ENCODE data around the gene USP12. TPM values are rescaled to one million over a fixed set of nuclear protein-coding genes. Genes with fewer than 3 reads are reported as not detected.
"Not testable (repeated sequence)": the region's sequence is repeated elsewhere in the genome, so short reads cannot be mapped to it uniquely, and the experiment has no call there.

Gene USP12
- total RNA-seq, 1 donor: 52.4 TPM

DNA sequence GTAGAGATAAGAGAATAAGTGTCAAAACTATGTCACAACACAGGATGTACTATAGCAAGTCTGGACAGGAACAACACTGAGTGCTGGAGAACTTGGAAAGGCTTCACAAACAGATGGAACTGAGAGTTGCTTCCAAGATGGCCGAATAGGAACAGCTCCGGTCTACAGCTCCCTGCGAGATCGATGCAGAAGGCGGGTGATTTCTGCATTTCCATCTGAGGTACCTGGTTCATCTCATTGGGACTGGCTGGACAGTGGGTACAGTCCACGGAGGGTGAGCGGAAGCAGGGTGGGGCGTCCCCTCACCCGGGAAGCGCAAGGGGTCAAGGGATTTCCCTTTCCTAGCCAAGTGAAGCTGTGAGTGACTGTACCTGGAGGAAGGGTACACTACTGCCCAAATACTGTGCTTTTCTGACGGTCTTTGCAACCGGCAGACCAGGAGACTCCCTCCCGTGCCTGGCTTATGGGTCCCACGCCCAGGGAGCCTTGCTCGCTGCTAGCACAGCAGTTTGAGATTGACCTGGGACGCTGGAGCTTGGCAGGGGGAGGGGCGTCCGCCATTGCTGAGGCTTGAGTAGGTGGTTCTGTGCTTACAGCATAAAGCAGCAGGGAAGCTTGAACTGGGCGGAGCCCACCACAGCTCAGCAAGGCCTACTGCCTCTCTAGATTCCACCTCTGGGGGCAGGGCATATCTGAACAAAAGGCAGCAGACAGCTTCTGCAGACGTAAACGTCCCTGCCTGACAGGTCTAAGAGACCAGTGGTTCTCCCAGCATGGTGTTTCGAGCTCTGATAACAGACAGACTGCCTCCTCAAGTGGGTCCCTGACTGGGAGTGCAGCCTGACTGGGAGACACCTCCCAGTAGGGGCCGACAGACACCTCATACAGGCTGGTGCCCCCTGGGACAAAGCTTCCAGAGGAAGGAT, 46.0 kb downstream of the USP12 start:
- no peaks in the 10 kb centered on the region for H3K27me3 ChIP-seq (ENCODE audit: insufficient read depth, low read length)
- no peak overlapping the region for H3K4me3 ChIP-seq (ENCODE audit: low read length)
- H3K4me1 ChIP-seq (ENCODE audit: insufficient read depth, low read length): peaks cover 5% of the 10 kb centered on the region
- H3K9me3 ChIP-seq (ENCODE audit: low read depth, low read length): peaks cover 18% of the 10 kb centered on the region

GRCh38 chr13:27124571-27124970, 47.0 kb downstream of the USP12 start:
- H3K4me1 ChIP-seq (ENCODE audit: insufficient read depth, low read length): peaks cover 3% of the 10 kb centered on the region

GRCh38 chr13:27123445-27123844, 48.2 kb downstream of the USP12 start:
- not testable (repeated sequence) for H3K4me3 ChIP-seq (ENCODE audit: low read length); H3K27me3 ChIP-seq (ENCODE audit: insufficient read depth, low read length); H3K4me1 ChIP-seq (ENCODE audit: insufficient read depth, low read length)
- H3K9me3 ChIP-seq (ENCODE audit: low read depth, low read length): peaks cover 13% of the 10 kb centered on the region

More at GRCh38 chr13:27124571-27124970, 47.0 kb downstream of the USP12 start:
- H3K27me3 ChIP-seq (ENCODE audit: insufficient read depth, low read length): no peaks in the 10 kb centered on the region
- no peak overlapping the region for H3K4me3 ChIP-seq (ENCODE audit: low read length)
- peaks cover 13% of the 10 kb centered on the region for H3K9me3 ChIP-seq (ENCODE audit: low read depth, low read length)

DNA sequence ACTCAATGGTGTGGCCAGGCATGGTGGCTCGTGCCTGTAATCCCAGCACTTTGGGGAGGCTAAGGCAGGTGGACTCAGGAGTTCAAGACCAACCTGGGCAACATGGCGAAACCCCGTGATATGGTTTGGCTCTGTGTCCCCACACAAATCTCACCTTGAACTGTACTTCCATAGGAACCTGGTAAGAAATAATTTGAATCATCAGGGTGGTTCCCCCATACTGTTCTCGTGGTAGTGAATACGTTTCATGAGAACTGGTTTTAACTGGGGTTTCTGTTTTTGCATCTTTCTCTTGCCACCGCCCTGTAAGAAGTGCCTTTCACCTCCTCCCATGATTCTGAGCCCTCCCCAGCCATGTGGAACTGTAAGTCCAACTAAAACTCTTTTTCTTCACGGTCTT, 49.6 kb downstream of the USP12 start:
- Histone ChIP-seq H3K9me3 (ENCODE audit: low read depth, low read length) (peaks cover 13% of the 10 kb centered on the region), H3K27me3 (ENCODE audit: insufficient read depth, low read length) (no peaks in the 10 kb centered on the region), H3K4me3 (ENCODE audit: low read length) (no peak overlapping the region), H3K4me1 (ENCODE audit: insufficient read depth, low read length) (peaks cover 3% of the 10 kb centered on the region)

DNA sequence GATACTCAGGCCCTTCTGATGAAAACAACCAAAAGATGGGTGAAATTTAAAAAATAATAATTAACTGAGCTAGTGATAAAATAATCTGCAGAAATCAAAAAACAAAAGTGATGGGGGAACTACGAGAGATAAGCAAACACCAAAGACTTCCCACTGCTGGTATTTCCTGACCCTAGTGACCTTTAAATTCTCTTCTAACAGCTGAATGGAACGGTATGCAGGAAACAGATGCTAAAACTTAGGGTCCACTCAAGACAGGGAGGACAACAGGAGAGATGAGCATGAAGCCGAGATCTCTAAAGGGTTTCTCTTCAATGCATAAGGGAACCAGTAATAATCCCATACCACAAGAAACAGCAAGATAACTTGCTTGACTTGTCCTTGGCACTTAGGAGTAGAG, 50.8 kb downstream of the USP12 start:
- Histone ChIP-seq H3K4me3 (ENCODE audit: low read length) (no peak overlapping the region), H3K9me3 (ENCODE audit: low read depth, low read length) (peaks cover 13% of the 10 kb centered on the region), H3K4me1 (ENCODE audit: insufficient read depth, low read length) (no peaks in the 10 kb centered on the region), H3K27me3 (ENCODE audit: insufficient read depth, low read length) (no peaks in the 10 kb centered on the region)

- peaks cover 13% of the 10 kb centered on the region for H3K9me3 ChIP-seq (ENCODE audit: low read depth, low read length)
- H3K27me3 ChIP-seq (ENCODE audit: insufficient read depth, low read length): no peaks in the 10 kb centered on the region
- no peak overlapping the region for H3K4me3 ChIP-seq (ENCODE audit: low read length)
- H3K4me1 ChIP-seq (ENCODE audit: insufficient read depth, low read length): no peaks in the 10 kb centered on the region
Observed at GRCh38 chr13:27120011-27120410, 51.6 kb downstream of the USP12 start.

GRCh38 chr13:27118428-27119054, 53.1 kb downstream of the USP12 start:
- Histone ChIP-seq H3K4me1 (ENCODE audit: insufficient read depth, low read length) (no peaks in the 10 kb centered on the region), H3K9me3 (ENCODE audit: low read depth, low read length) (no peaks in the 10 kb centered on the region), H3K4me3 (ENCODE audit: low read length) (no peak overlapping the region), H3K27me3 (ENCODE audit: insufficient read depth, low read length) (no peaks in the 10 kb centered on the region)

DNA sequence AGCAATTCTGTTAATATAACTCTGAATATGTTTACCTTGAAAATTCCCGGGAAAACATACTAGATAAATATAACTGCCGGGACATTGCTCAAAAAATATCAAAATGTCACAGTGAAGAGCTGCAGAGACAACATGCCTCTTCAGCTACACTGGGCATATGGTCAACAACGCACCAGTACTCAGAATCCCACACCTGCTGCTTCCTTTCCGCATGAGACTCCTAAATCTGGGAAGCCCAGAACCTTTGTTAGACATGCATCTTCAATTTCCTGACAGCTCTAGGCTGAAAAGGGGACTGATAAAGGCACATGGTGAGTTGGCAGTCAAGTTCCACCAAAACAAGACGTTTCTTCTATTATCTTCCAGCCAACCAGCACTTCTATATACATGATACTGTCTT, 53.7 kb downstream of the USP12 start:
- Histone ChIP-seq H3K4me1 (ENCODE audit: insufficient read depth, low read length) (no peaks in the 10 kb centered on the region), H3K27me3 (ENCODE audit: insufficient read depth, low read length) (no peaks in the 10 kb centered on the region), H3K4me3 (ENCODE audit: low read length) (no peak overlapping the region), H3K9me3 (ENCODE audit: low read depth, low read length) (no peaks in the 10 kb centered on the region)

GRCh38 chr13:27117158-27117557, 54.5 kb downstream of the USP12 start:
- no peaks in the 10 kb centered on the region for H3K9me3 ChIP-seq (ENCODE audit: low read depth, low read length)
- H3K4me3 ChIP-seq (ENCODE audit: low read length): no peak overlapping the region
- H3K27me3 ChIP-seq (ENCODE audit: insufficient read depth, low read length): no peaks in the 10 kb centered on the region
- H3K4me1 ChIP-seq (ENCODE audit: insufficient read depth, low read length): no peaks in the 10 kb centered on the region

DNA sequence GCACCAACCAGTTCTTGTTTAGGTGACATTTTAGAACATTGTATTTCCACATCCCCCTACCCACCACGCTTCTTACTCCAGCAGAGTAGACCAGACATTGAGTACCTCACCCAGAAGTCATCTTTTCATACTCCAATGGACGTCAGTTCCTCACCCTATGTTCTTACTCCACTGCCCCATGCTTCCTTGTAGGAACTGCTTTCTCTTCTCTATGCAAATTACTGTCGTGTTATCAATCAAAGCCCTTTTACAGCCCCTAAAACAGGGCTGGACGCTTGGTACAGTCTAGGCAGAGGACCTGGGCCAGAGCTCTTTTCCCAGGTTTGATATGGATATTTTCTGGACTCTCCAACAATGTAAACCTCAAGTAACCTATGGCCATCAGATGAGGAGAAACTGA, 58.2 kb downstream of the USP12 start:
- Histone ChIP-seq H3K4me1 (ENCODE audit: insufficient read depth, low read length) (no peaks in the 10 kb centered on the region), H3K27me3 (ENCODE audit: insufficient read depth, low read length) (no peaks in the 10 kb centered on the region), H3K9me3 (ENCODE audit: low read depth, low read length) (no peaks in the 10 kb centered on the region), H3K4me3 (ENCODE audit: low read length) (no peak overlapping the region)

- Histone ChIP-seq H3K9me3 (ENCODE audit: low read depth, low read length) (no peaks in the 10 kb centered on the region), H3K4me3 (ENCODE audit: low read length) (no peak overlapping the region), H3K27me3 (ENCODE audit: insufficient read depth, low read length) (no peaks in the 10 kb centered on the region), H3K4me1 (ENCODE audit: insufficient read depth, low read length) (no peaks in the 10 kb centered on the region)
Observed at GRCh38 chr13:27112006-27112405, 59.6 kb downstream of the USP12 start.

GRCh38 chr13:27110056-27110746, 61.4 kb downstream of the USP12 start:
- Histone ChIP-seq H3K27me3 (ENCODE audit: insufficient read depth, low read length) (no peaks in the 10 kb centered on the region), H3K4me1 (ENCODE audit: insufficient read depth, low read length) (no peaks in the 10 kb centered on the region), H3K9me3 (ENCODE audit: low read depth, low read length) (no peaks in the 10 kb centered on the region)

DNA sequence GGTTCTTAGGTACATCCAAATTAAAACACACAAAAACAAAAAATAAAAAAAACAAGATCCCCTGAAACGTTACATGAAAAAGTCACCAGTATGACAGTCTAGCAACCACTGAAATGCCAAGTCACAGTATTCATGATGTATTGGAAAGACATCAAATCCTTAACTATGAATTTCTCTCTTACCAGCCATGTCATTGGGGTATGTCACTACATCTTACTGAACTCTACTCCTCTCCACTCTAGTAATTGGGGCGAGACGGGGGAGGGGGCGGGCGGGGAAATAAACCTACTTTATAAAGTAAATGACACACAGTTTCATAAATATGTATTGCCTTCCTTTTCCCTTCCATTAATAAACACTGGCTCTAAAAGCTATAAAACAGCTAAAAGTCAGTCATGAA, 65.5 kb downstream of the USP12 start:
- Histone ChIP-seq H3K4me1 (ENCODE audit: insufficient read depth, low read length) (no peaks in the 10 kb centered on the region), H3K27me3 (ENCODE audit: insufficient read depth, low read length) (no peaks in the 10 kb centered on the region), H3K9me3 (ENCODE audit: low read depth, low read length) (no peaks in the 10 kb centered on the region)

More at GRCh38 chr13:27110056-27110746, 61.4 kb downstream of the USP12 start:
- no peak overlapping the region for H3K4me3 ChIP-seq (ENCODE audit: low read length)

DNA sequence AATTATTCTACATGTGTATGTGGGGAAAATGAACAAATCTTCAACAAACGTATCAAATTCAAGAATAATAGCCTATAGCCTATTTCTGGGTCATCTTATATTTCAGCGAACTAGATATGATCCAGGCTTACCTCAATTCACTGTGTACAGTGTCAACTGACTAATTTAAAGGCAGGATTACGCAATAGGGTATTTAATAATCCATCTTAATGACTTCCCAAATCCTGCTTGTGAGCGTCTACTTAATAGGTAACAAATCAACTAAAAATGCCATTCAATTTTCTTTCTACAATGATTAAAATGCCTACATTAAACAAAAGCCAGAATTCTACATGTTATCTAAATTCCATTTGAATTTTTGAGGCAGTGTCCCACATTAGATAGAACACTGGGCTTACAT, 67.0 kb downstream of the USP12 start:
- Histone ChIP-seq H3K4me1 (ENCODE audit: insufficient read depth, low read length) (no peaks in the 10 kb centered on the region), H3K4me3 (ENCODE audit: low read length) (no peak overlapping the region), H3K9me3 (ENCODE audit: low read depth, low read length) (no peaks in the 10 kb centered on the region), H3K27me3 (ENCODE audit: insufficient read depth, low read length) (no peaks in the 10 kb centered on the region)

More for the DNA sequence above, 65.5 kb downstream of the USP12 start:
- H3K4me3 ChIP-seq (ENCODE audit: low read length): no peak overlapping the region

- no peaks in the 10 kb centered on the region for H3K4me1 ChIP-seq (ENCODE audit: insufficient read depth, low read length)
Observed at GRCh38 chr13:27101847-27102246, 69.8 kb downstream of the USP12 start.

More at GRCh38 chr13:27101847-27102246, 69.8 kb downstream of the USP12 start:
- Histone ChIP-seq H3K4me3 (ENCODE audit: low read length) (no peak overlapping the region), H3K9me3 (ENCODE audit: low read depth, low read length) (no peaks in the 10 kb centered on the region), H3K27me3 (ENCODE audit: insufficient read depth, low read length) (no peaks in the 10 kb centered on the region)
